Right lung (tissue), 5 donors: ENCODE results near the gene ZNF280B. TPM values are rescaled to one million over a fixed set of nuclear protein-coding genes. Genes with fewer than 3 reads are reported as not detected.
"Not testable (repeated sequence)": the region's sequence is repeated elsewhere in the genome, so short reads cannot be mapped to it uniquely, and the experiment has no call there.

Source experiments
- DNase-seq, 2 donors: peaks; one replicate each; pipeline ENCODE4 v3.0.0-alpha.2; 2013
- polyA plus RNA-seq, 5 donors: library from polyadenylated mRNA; unstranded; fragments of 120-200 nt; gene quantifications; one replicate each; pipeline versions ENCODE4 v1.2.1 to v1.2.3, GENCODE V29; 2013; ENCODE audit warnings: inconsistent platforms in 1 of 5, low replicate concordance in 1 of 5; ENCODE audit not compliant: insufficient read length in 5 of 5, insufficient read depth in 1 of 5

ZNF280B gene
- polyA plus RNA-seq, 5 donors, result 3.3 to 4.8 (median 3.8) TPM

- DNase-seq, result no peak
Measured at GRCh38 chr22:22465094-22465602, 43.4 kb downstream of the ZNF280B start.

- no peak for DNase-seq
Measured at GRCh38 chr22:22464541-22465054, 43.9 kb downstream of the ZNF280B start.

GRCh38 chr22:22463855-22464540 lies 44.5 kb downstream of the ZNF280B start:
- peak; percentile 16 to 45 for DNase-seq

- no peak for DNase-seq
Measured at GRCh38 chr22:22462813-22463567, 45.6 kb downstream of the ZNF280B start.

- DNase-seq, result no peak
Measured at GRCh38 chr22:22461583-22461982, 47.0 kb downstream of the ZNF280B start.

- no peak for DNase-seq
Measured at GRCh38 chr22:22461111-22461510, 47.4 kb downstream of the ZNF280B start.

- DNase-seq, result no peak
Measured at GRCh38 chr22:22460635-22461034, 47.9 kb downstream of the ZNF280B start.

- no peak for DNase-seq
Measured at GRCh38 chr22:22460060-22460459, 48.5 kb downstream of the ZNF280B start.

- no peak for DNase-seq
Measured at GRCh38 chr22:22458896-22459588, 49.5 kb downstream of the ZNF280B start.

GRCh38 chr22:22458387-22458786 lies 50.2 kb downstream of the ZNF280B start:
- DNase-seq, result no peak

- no peak for DNase-seq
Measured at GRCh38 chr22:22454997-22455396, 53.5 kb downstream of the ZNF280B start.

GRCh38 chr22:22452996-22453686 lies 55.4 kb downstream of the ZNF280B start:
- no peak for DNase-seq

- DNase-seq, result no peak
Measured at GRCh38 chr22:22452211-22452610, 56.3 kb downstream of the ZNF280B start.

- DNase-seq, result peak in 1 of 2 donors; percentile 4
Measured at GRCh38 chr22:22450343-22450839, 58.2 kb downstream of the ZNF280B start.

GRCh38 chr22:22449819-22450218 lies 58.7 kb downstream of the ZNF280B start:
- DNase-seq, result no peak

- DNase-seq, result no peak
Measured at GRCh38 chr22:22446517-22446916, 62.0 kb downstream of the ZNF280B start.

- DNase-seq, result not testable (repeated sequence)
Measured at GRCh38 chr22:22444007-22444589, 64.4 kb downstream of the ZNF280B start.

GRCh38 chr22:22442928-22443709 lies 65.4 kb downstream of the ZNF280B start:
- no peak for DNase-seq

- not testable (repeated sequence) for DNase-seq
Measured at GRCh38 chr22:22441626-22442025, 66.9 kb downstream of the ZNF280B start.

GRCh38 chr22:22440188-22440587 lies 68.4 kb downstream of the ZNF280B start:
- DNase-seq, result no peak
